Heart left ventricle (tissue), 13 donors: ENCODE measurements around the gene SKI.

Experiments
- POLR2A ChIP-seq, 2 donors: fragments of 450-650 bp; IDR thresholded peaks; one replicate each; pipeline ENCODE4 v1.6.1; 2017; ENCODE audit warnings: antibody characterized with exemption in 2 of 2, mild to moderate bottlenecking in 2 of 2, moderate library complexity in 2 of 2
- TF ChIP-seq, protein P1 (sequence below), 12 donors: fragments of 200-600 bp; sonication (generic) in 4 of 12; IDR thresholded peaks; one replicate each; pipeline versions ENCODE4 v1.5.0 to v1.8.0; 2018 to 2022; ENCODE audit warnings: antibody characterized with exemption in 12 of 12, mild to moderate bottlenecking in 5 of 12
- donor health status: ischemic (EF 13 %, LVEDD 7.1; RV severe dilation, severe dysfunction).
- donor health status: DM: no; HTN: yes; CAD: no.
- donor health status: DM: no; HTN: no; CAD: no.
- donor health status: ischemic (EF 25% LVEDD 6.9; RV normal size, moderate dysfunction).
- donor health status: ischemic (EF 25% LVEDD 5.7; RV mildly dilated, moderate dysfunction).
- donor health status: ischemic (EF 35%, LVEDD 5.7; RV mildly dilated, moderate dysfunction).
- donor health status: nonischemic (EF 11% LVEDD 7.7; RV severe dilation, severe dysfunction).
- donor health status: DM: yes; HTN: yes; CAD: no.
- donor health status: PGD.
- donor health status: ischemic (EF 29% LVEDD 5.4; RV normal size, mild dysfunction).
- donor health status: nonischemic (EF 23%, LVEDD 6.1; RV moderate dilation, normal function).

DNA sequence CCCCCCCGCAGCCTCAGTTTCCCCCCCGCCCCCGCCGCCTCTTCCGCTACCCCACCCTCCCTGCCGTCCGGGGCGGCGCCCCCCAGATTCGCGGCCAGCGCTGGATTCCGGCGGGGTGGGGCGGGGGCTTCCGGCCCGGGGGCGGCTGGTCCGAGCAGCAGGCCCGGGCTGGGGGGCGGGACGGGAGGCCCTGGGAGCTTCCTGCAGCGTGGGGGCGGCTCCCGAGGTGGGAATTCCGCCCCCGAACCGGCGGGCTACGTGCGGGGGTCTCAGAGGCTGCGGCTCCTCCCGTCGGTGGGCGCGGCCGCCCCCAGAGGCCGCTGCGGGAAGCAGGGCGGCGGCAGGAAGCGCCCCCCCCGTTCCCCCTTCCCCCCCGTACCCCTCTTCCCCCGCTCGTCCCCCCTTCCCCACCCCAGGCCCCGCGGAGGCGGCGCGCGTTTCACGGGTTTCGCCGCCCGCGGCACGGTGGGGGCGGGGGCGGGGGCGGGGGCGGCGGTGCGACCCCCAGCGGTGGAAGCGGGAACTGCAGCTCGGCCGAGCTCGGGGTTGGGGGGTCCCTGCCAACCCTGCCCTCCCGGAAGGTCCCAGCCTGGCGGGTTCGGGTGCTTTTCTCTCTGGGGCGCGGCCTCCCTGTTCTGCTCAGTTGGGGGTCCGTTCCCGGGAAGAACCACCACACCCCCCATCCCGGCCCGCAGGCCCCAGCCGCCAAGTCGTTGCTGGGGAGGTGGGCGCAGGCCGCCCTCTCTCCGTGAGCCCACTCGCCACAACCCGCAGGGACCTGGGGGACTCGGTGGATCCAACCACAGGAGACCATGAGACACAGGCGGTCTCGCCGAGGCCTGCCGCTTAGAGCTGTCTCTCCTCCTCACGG lies 86.9 kb downstream of the SKI start:
- no peak for TF ChIP-seq POLR2A (IDR thresholded peaks at IDR 0.05)
- TF ChIP-seq, protein P1, sequence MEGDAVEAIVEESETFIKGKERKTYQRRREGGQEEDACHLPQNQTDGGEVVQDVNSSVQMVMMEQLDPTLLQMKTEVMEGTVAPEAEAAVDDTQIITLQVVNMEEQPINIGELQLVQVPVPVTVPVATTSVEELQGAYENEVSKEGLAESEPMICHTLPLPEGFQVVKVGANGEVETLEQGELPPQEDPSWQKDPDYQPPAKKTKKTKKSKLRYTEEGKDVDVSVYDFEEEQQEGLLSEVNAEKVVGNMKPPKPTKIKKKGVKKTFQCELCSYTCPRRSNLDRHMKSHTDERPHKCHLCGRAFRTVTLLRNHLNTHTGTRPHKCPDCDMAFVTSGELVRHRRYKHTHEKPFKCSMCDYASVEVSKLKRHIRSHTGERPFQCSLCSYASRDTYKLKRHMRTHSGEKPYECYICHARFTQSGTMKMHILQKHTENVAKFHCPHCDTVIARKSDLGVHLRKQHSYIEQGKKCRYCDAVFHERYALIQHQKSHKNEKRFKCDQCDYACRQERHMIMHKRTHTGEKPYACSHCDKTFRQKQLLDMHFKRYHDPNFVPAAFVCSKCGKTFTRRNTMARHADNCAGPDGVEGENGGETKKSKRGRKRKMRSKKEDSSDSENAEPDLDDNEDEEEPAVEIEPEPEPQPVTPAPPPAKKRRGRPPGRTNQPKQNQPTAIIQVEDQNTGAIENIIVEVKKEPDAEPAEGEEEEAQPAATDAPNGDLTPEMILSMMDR (IDR thresholded peaks at IDR 0.05): peak; percentile 86 to 100 (median 98)
